ENCODE data around the gene SHKBP1.
A peak's percentile ranks its signal among the peaks of the same experiment; 100 is the strongest.

Gene SHKBP1

DNA sequence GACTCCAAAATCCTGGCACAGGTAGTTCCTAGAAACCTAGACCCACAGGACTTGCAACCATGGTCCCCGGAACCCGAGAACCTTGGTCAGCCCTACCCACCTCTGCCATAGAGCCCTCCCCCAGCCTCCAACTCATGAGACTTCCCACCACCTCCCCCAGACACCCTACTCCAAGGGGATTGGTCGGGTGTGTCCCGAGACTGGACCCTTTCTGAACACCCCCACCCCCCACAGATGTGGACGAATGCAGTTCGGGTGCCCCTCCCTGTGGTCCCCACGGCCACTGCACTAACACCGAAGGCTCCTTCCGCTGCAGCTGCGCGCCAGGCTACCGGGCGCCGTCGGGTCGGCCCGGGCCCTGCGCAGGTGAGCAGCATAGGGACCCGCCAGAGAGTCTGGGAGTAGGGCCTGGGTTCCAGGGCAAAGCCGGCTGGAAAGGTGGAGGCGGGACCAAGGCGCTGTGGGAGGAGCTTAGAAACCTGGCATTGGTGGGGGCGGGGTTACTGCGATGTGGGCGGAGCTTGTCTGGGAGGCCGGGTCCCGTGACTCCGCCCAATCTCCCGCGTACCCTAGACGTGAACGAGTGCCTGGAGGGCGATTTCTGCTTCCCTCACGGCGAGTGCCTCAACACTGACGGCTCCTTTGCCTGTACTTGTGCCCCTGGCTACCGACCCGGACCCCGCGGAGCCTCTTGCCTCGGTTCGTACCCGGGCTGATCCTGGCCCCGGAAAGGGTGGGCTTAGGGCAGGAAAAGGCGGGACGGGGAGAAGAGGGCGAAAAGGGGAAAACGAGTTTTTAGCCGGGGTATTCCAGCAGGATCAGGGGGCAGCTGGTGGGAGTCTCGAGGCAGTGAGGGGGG lies 36.4 kb downstream of the SHKBP1 start:
- no peak for TF ChIP-seq ZNF558 (tag by site-specific recombination; IDR thresholded peaks at IDR 0.05)
- TF ChIP-seq ZNF175 (tag by site-specific recombination; IDR thresholded peaks at IDR 0.05), result no peak
- TF ChIP-seq ZNF701 (tag by site-specific recombination; IDR thresholded peaks at IDR 0.05), result no peak
- peak; percentile 44; the same call in 1 of the 2 replicates for TF ChIP-seq ZFHX2 (tag by site-specific recombination; conservative IDR thresholded peaks at IDR 0.05)
- peak; percentile 29; the same call in 1 of the 2 replicates for TF ChIP-seq SP2 (tag by site-specific recombination; IDR thresholded peaks at IDR 0.05)
- no peak for TF ChIP-seq ZNF580 (tag by site-specific recombination; IDR thresholded peaks at IDR 0.05)
- TF ChIP-seq ZNF114 (tag by site-specific recombination; IDR thresholded peaks at IDR 0.05), result no peak
- 0 out of 2 replicates have a peak, but pooled peaks have one; percentile 1 for TF ChIP-seq ZNF501 (tag by site-specific recombination; IDR thresholded peaks at IDR 0.05)
- peak; percentile 77 for TF ChIP-seq SP3 (tag by site-specific recombination; IDR thresholded peaks at IDR 0.05)
- TF ChIP-seq ZSCAN23 (tag by site-specific recombination; IDR thresholded peaks at IDR 0.05), result no peak
- TF ChIP-seq ZBTB20 (tag by site-specific recombination; IDR thresholded peaks at IDR 0.05), result no peak
- no peak for TF ChIP-seq ZIC2 (tag by site-specific recombination; IDR thresholded peaks at IDR 0.05)
- peak; percentile 76 for TF ChIP-seq KLF8 (tag by site-specific recombination; IDR thresholded peaks at IDR 0.05)
- TF ChIP-seq EGR2 (tag by site-specific recombination; IDR thresholded peaks at IDR 0.05; ENCODE audit: low read depth), result peak; percentile 36; the same call in 1 of the 2 replicates
- TF ChIP-seq ZNF658 (tag by site-specific recombination; IDR thresholded peaks at IDR 0.05), result no peak
- peaks cover 0 to 5% of the 10 kb centered on the region in 2 experiments; a peak in 2 of 3 replicates for H3K36me3 ChIP-seq (ENCODE audit: control insufficient read depth in 2 of 2, insufficient read depth in 1 of 2, low read length in 2 of 2)
- ChIA-PET CTCF (interaction anchor here (0.6 to 1.0 kb wide), 6 partner anchors 8 to 148 kb away, joined by 3 to 5 read pairs (median 4); no protein-coding TSS in a partner anchor), POLR2A (interaction anchor here (1.0 to 1.1 kb wide), 2 partner anchors 9 to 10 kb away, joined by 4 to 5 read pairs; no protein-coding TSS in a partner anchor)
- peaks cover 22% of the 10 kb centered on the region for H3K4me1 ChIP-seq (ENCODE audit: control insufficient read depth, insufficient read depth, low read length)
- no peak overlapping the region for H3K27ac ChIP-seq (ENCODE audit: extremely low read depth, low read depth, low read length)
- no peaks in the 10 kb centered on the region for H3K9me3 ChIP-seq (ENCODE audit: control insufficient read depth, insufficient read depth, low read depth, low read length)
- no peak overlapping the region for H3K4me3 ChIP-seq (ENCODE audit: low read depth, low read length)

DNA sequence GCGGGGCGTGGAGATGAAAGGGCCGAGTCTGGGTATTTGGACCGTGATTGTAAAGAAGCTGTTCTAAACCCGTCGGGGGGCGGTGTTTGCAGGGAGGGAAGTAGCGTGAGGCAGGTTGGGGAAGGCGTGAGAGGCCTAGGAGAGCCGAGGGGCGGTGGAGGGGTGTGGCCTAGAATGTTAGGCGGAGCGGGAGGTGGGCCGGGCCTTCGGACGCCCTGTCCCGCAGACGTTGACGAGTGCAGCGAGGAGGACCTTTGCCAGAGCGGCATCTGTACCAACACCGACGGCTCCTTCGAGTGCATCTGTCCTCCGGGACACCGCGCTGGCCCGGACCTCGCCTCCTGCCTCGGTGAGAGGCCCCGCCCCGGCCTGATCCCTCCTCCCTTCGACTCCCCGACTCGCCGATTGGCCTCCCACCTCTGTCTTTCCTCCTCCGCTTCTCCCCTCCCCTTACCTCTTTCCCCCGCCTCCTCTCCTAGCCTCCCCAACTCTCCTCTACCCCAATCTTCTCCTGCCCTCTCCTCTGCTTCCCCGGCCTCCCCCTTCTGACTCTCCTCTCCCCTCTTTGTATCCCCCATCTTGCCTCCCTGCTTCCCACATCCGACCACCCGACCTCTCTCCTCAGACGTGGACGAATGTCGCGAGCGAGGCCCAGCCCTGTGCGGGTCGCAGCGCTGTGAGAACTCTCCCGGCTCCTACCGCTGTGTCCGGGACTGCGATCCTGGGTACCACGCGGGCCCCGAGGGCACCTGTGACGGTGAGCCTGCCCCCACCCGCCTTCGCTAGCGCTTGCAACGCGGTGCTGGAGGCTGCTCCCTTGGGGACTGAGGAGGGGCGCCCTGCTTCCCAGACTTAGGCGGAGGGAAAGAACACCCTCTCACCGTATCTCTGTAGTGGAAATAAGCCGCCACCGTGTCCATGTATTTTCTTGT lies 37.3 kb downstream of the SHKBP1 start:
- H3K4me1 ChIP-seq (ENCODE audit: control insufficient read depth, insufficient read depth, low read length), result peaks cover 21% of the 10 kb centered on the region
- CTCF ChIA-PET, result interaction anchor here (0.6 to 3.1 kb wide), 6 partner anchors 11 to 93 kb away, joined by 3 to 42 read pairs (median 5); partner anchors contain the start of gene LTBP4
- H3K9me3 ChIP-seq (ENCODE audit: control insufficient read depth, insufficient read depth, low read depth, low read length), result no peaks in the 10 kb centered on the region
- H3K27ac ChIP-seq (ENCODE audit: extremely low read depth, low read depth, low read length), result peak overlapping the region; percentile 27
- POLR2A ChIA-PET, result interaction anchor here (1.0 to 1.1 kb wide), 2 partner anchors 9 to 10 kb away, joined by 4 to 5 read pairs; no protein-coding TSS in a partner anchor
- no peak overlapping the region for H3K4me3 ChIP-seq (ENCODE audit: low read depth, low read length)
- H3K36me3 ChIP-seq (ENCODE audit: control insufficient read depth in 2 of 2, insufficient read depth in 1 of 2, low read length in 2 of 2), result peaks cover 4 to 5% of the 10 kb centered on the region in 2 experiments; a peak in 2 of 3 replicates
- TF ChIP-seq ZNF174 (tag by site-specific recombination; IDR thresholded peaks at IDR 0.05) (no peak), ZNF335 (tag by site-specific recombination; conservative IDR thresholded peaks at IDR 0.05) (no peak), WT1 (tag by site-specific recombination; IDR thresholded peaks at IDR 0.05) (peak; percentile 61), KLF9 (tag by site-specific recombination; IDR thresholded peaks at IDR 0.05; ENCODE audit: low read depth) (peak; percentile 44; the same call in 1 of the 2 replicates), ZNF157 (tag by site-specific recombination; IDR thresholded peaks at IDR 0.05) (0 out of 2 replicates have a peak, but pooled peaks have one; percentile 3), MEIS1 (CRISPR knock-in tag; IDR thresholded peaks at IDR 0.05; ENCODE audit: borderline replicate concordance) (no peak), KLF1 (tag by site-specific recombination; IDR thresholded peaks at IDR 0.05) (peak; percentile 97), ZFHX2 (tag by site-specific recombination; conservative IDR thresholded peaks at IDR 0.05) (peak; percentile 43; the same call in 1 of the 2 replicates), SP2 (tag by site-specific recombination; IDR thresholded peaks at IDR 0.05) (peak; percentile 45), ZNF791 (tag by site-specific recombination; IDR thresholded peaks at IDR 0.05) (peak; percentile 47; the same call in 1 of the 2 replicates), ZNF169 (tag by site-specific recombination; IDR thresholded peaks at IDR 0.05) (no peak)
- TF ChIP-seq, protein P1, sequence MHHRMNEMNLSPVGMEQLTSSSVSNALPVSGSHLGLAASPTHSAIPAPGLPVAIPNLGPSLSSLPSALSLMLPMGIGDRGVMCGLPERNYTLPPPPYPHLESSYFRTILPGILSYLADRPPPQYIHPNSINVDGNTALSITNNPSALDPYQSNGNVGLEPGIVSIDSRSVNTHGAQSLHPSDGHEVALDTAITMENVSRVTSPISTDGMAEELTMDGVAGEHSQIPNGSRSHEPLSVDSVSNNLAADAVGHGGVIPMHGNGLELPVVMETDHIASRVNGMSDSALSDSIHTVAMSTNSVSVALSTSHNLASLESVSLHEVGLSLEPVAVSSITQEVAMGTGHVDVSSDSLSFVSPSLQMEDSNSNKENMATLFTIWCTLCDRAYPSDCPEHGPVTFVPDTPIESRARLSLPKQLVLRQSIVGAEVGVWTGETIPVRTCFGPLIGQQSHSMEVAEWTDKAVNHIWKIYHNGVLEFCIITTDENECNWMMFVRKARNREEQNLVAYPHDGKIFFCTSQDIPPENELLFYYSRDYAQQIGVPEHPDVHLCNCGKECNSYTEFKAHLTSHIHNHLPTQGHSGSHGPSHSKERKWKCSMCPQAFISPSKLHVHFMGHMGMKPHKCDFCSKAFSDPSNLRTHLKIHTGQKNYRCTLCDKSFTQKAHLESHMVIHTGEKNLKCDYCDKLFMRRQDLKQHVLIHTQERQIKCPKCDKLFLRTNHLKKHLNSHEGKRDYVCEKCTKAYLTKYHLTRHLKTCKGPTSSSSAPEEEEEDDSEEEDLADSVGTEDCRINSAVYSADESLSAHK (tag by site-specific recombination; IDR thresholded peaks at IDR 0.05), result 0 out of 2 replicates have a peak, but pooled peaks have one; percentile 34
- TF ChIP-seq, protein P2, sequence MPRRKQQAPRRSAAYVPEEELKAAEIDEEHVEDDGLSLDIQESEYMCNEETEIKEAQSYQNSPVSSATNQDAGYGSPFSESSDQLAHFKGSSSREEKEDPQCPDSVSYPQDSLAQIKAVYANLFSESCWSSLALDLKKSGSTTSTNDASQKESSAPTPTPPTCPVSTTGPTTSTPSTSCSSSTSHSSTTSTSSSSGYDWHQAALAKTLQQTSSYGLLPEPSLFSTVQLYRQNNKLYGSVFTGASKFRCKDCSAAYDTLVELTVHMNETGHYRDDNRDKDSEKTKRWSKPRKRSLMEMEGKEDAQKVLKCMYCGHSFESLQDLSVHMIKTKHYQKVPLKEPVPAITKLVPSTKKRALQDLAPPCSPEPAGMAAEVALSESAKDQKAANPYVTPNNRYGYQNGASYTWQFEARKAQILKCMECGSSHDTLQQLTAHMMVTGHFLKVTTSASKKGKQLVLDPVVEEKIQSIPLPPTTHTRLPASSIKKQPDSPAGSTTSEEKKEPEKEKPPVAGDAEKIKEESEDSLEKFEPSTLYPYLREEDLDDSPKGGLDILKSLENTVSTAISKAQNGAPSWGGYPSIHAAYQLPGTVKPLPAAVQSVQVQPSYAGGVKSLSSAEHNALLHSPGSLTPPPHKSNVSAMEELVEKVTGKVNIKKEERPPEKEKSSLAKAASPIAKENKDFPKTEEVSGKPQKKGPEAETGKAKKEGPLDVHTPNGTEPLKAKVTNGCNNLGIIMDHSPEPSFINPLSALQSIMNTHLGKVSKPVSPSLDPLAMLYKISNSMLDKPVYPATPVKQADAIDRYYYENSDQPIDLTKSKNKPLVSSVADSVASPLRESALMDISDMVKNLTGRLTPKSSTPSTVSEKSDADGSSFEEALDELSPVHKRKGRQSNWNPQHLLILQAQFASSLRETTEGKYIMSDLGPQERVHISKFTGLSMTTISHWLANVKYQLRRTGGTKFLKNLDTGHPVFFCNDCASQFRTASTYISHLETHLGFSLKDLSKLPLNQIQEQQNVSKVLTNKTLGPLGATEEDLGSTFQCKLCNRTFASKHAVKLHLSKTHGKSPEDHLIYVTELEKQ (tag by site-specific recombination; IDR thresholded peaks at IDR 0.05; ENCODE audit: borderline replicate concordance), result 0 out of 2 replicates have a peak, but pooled peaks have one; percentile 22
